ENCODE data around the gene UBE2G2. TPM values are rescaled to one million over a fixed set of nuclear protein-coding genes. Genes with fewer than 3 reads are reported as not detected.

UBE2G2 gene
- total RNA-seq, 1 experiment from 2014 or later = 126 TPM

GRCh38 chr21:44734841-44735240, 66.8 kb downstream of the UBE2G2 start:
- no peaks in the 10 kb centered on the region for H3K79me2 ChIP-seq (ENCODE audit: low read length)
- DNase-seq = no peak
- no peak overlapping the region for H3K27ac ChIP-seq (ENCODE audit: low read length)
- H3K9me3 ChIP-seq (ENCODE audit: low read length) = no peaks in the 10 kb centered on the region
- no peaks in the 10 kb centered on the region for H3K27me3 ChIP-seq (ENCODE audit: low read length)
- no peak overlapping the region for H3K9ac ChIP-seq (ENCODE audit: low read length)
- H2AFZ ChIP-seq (ENCODE audit: low read length) = no peak overlapping the region
- H3K4me1 ChIP-seq (ENCODE audit: low read length) = peaks cover 7% of the 10 kb centered on the region
- no peak overlapping the region for H3K4me2 ChIP-seq (ENCODE audit: low read depth, low read length, poor library complexity, severe bottlenecking)
- no peaks in the 10 kb centered on the region for H3K9me2 ChIP-seq (replicated peaks; ENCODE audit: insufficient read depth, low read length)
- H3K36me3 ChIP-seq (ENCODE audit: insufficient read depth, low read length) = no peaks in the 10 kb centered on the region
- no peaks in the 10 kb centered on the region for H4K20me1 ChIP-seq (ENCODE audit: insufficient read depth, low read depth, low read length)
- no peak overlapping the region for H3K4me3 ChIP-seq (ENCODE audit: low read length)

- peaks cover 7% of the 10 kb centered on the region for H3K4me1 ChIP-seq (ENCODE audit: low read length)
- no peak overlapping the region for H2AFZ ChIP-seq (ENCODE audit: low read length)
- H3K27ac ChIP-seq (ENCODE audit: low read length) = no peak overlapping the region
- H3K9ac ChIP-seq (ENCODE audit: low read length) = no peak overlapping the region
- DNase-seq = no peak
- no peaks in the 10 kb centered on the region for H3K9me2 ChIP-seq (replicated peaks; ENCODE audit: insufficient read depth, low read length)
- no peaks in the 10 kb centered on the region for H3K79me2 ChIP-seq (ENCODE audit: low read length)
- H3K4me3 ChIP-seq (ENCODE audit: low read length) = no peak overlapping the region
- no peaks in the 10 kb centered on the region for H3K36me3 ChIP-seq (ENCODE audit: insufficient read depth, low read length)
- H3K4me2 ChIP-seq (ENCODE audit: low read depth, low read length, poor library complexity, severe bottlenecking) = no peak overlapping the region
- no peaks in the 10 kb centered on the region for H4K20me1 ChIP-seq (ENCODE audit: insufficient read depth, low read depth, low read length)
- no peaks in the 10 kb centered on the region for H3K9me3 ChIP-seq (ENCODE audit: low read length)
- H3K27me3 ChIP-seq (ENCODE audit: low read length) = no peaks in the 10 kb centered on the region
Observed at GRCh38 chr21:44734026-44734745, 67.4 kb downstream of the UBE2G2 start.

DNA sequence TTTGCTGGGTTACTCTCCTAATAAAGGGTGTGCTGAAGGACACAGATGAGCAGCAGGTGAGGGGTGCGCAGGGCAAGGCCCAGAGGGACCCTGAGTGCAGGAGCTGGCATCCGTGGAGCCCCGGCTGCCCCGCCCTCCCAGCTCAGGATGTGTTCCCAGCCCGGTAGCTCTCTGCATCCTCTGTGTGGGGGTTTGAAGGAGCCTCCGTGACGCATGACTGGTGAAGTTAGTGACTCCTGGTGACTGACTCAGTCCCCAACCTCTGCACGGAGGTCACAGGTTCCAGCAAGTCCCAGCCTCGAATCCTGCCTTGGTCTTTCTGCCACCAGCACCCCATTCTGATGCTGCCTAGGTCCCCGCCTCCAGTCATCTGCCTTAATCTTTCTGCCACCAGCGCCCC, 68.7 kb downstream of the UBE2G2 start:
- Histone ChIP-seq H2AFZ (ENCODE audit: low read length) (no peak overlapping the region), H3K9me2 (replicated peaks; ENCODE audit: insufficient read depth, low read length) (no peaks in the 10 kb centered on the region), H3K36me3 (ENCODE audit: insufficient read depth, low read length) (no peaks in the 10 kb centered on the region), H3K4me3 (ENCODE audit: low read length) (no peak overlapping the region), H3K27me3 (ENCODE audit: low read length) (no peaks in the 10 kb centered on the region), H3K9me3 (ENCODE audit: low read length) (no peaks in the 10 kb centered on the region), H3K9ac (ENCODE audit: low read length) (no peak overlapping the region), H3K4me1 (ENCODE audit: low read length) (peaks cover 7% of the 10 kb centered on the region), H4K20me1 (ENCODE audit: insufficient read depth, low read depth, low read length) (no peaks in the 10 kb centered on the region), H3K79me2 (ENCODE audit: low read length) (no peaks in the 10 kb centered on the region), H3K27ac (ENCODE audit: low read length) (no peak overlapping the region), H3K4me2 (ENCODE audit: low read depth, low read length, poor library complexity, severe bottlenecking) (no peak overlapping the region)
- DNase-seq = no peak

DNA sequence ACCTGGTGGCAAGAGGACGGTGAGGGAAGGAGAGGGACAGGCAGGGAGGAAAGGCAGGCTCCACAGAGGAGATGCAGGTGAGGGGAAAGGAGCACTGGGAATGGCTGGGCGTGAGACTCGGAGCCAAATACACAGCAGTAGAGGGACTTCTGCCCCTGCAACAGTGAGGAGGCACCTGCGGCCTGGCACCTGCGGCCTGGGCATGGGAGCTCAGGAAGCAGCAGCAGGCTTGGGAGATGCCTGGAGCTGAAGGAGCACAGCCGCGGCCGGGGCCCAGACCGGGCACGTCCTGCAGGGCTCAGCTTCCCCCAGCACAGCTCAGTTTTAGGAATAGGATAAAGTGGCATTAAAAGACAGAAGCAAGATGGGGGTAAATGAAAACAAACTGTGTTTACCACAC, 69.4 kb downstream of the UBE2G2 start:
- peaks cover 7% of the 10 kb centered on the region for H3K4me1 ChIP-seq (ENCODE audit: low read length)
- H3K9me2 ChIP-seq (replicated peaks; ENCODE audit: insufficient read depth, low read length) = no peaks in the 10 kb centered on the region
- no peak overlapping the region for H3K4me2 ChIP-seq (ENCODE audit: low read depth, low read length, poor library complexity, severe bottlenecking)
- no peaks in the 10 kb centered on the region for H3K9me3 ChIP-seq (ENCODE audit: low read length)
- no peak for DNase-seq
- H3K27me3 ChIP-seq (ENCODE audit: low read length) = no peaks in the 10 kb centered on the region
- H3K36me3 ChIP-seq (ENCODE audit: insufficient read depth, low read length) = no peaks in the 10 kb centered on the region
- H3K9ac ChIP-seq (ENCODE audit: low read length) = no peak overlapping the region
- H3K79me2 ChIP-seq (ENCODE audit: low read length) = no peaks in the 10 kb centered on the region
- no peak overlapping the region for H3K4me3 ChIP-seq (ENCODE audit: low read length)
- no peak overlapping the region for H3K27ac ChIP-seq (ENCODE audit: low read length)
- H4K20me1 ChIP-seq (ENCODE audit: insufficient read depth, low read depth, low read length) = no peaks in the 10 kb centered on the region
- H2AFZ ChIP-seq (ENCODE audit: low read length) = no peak overlapping the region

DNA sequence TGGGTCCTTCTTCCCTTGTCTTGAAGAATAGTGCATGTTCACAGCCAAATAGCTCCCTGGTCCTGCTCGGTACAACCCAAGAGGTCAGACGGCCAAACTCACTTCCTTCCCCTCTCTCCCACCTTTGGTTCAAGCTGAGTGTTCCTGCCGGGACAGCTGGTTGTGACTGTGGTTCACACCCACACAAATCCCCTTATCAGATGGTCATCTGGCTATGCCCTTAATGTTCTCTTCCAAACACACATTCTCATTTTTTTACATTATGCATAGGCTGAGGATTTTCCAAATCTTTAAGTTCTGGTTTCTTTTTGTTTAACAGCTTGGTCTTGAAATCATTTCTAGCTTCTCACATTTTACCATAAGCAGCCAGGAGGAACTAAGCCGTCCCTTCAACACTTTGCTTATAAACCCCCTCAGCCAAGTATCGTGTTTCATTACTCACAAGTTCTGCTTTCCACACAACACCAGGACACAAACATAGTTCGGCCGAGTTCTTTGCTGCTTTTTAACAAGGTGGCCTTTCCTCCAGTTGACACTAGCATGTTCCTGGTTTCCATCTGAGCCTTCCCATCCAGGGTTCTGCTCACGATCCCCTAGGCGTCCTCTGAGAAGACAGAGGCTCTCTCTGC, 70.6 kb downstream of the UBE2G2 start:
- Histone ChIP-seq H2AFZ (ENCODE audit: low read length) (no peak overlapping the region), H3K27ac (ENCODE audit: low read length) (no peak overlapping the region), H3K27me3 (ENCODE audit: low read length) (no peaks in the 10 kb centered on the region), H3K79me2 (ENCODE audit: low read length) (no peaks in the 10 kb centered on the region), H3K36me3 (ENCODE audit: insufficient read depth, low read length) (no peaks in the 10 kb centered on the region), H4K20me1 (ENCODE audit: insufficient read depth, low read depth, low read length) (no peaks in the 10 kb centered on the region), H3K9ac (ENCODE audit: low read length) (no peak overlapping the region), H3K4me3 (ENCODE audit: low read length) (no peak overlapping the region), H3K4me2 (ENCODE audit: low read depth, low read length, poor library complexity, severe bottlenecking) (no peak overlapping the region), H3K9me2 (replicated peaks; ENCODE audit: insufficient read depth, low read length) (no peaks in the 10 kb centered on the region), H3K9me3 (ENCODE audit: low read length) (no peaks in the 10 kb centered on the region), H3K4me1 (ENCODE audit: low read length) (peaks cover 7% of the 10 kb centered on the region)
- peak; percentile 45 for DNase-seq

DNA sequence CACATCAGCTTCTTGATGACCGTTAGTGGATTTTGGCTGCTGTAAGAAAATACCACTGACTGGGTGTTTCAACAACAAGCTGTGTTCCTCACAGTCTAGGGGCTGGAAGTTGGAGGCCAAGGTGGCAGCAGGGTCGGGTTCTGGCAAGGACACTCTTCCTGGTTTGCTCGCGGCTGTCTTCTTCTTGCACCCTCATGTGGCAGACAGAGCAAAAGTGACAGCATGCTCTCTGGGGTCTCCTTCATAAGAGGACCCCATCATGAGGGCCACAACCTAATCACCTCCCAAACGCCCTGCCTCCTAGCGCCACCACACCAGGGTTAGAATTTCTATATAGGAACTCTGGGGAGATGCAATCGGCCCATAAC, 71.6 kb downstream of the UBE2G2 start:
- Histone ChIP-seq H3K4me2 (ENCODE audit: low read depth, low read length, poor library complexity, severe bottlenecking) (no peak overlapping the region), H3K9me3 (ENCODE audit: low read length) (no peaks in the 10 kb centered on the region), H3K9ac (ENCODE audit: low read length) (no peak overlapping the region), H3K9me2 (replicated peaks; ENCODE audit: insufficient read depth, low read length) (no peaks in the 10 kb centered on the region), H4K20me1 (ENCODE audit: insufficient read depth, low read depth, low read length) (no peaks in the 10 kb centered on the region), H3K79me2 (ENCODE audit: low read length) (no peaks in the 10 kb centered on the region), H3K36me3 (ENCODE audit: insufficient read depth, low read length) (no peaks in the 10 kb centered on the region), H3K4me3 (ENCODE audit: low read length) (no peak overlapping the region), H3K4me1 (ENCODE audit: low read length) (peaks cover 7% of the 10 kb centered on the region), H3K27me3 (ENCODE audit: low read length) (no peaks in the 10 kb centered on the region), H2AFZ (ENCODE audit: low read length) (no peak overlapping the region), H3K27ac (ENCODE audit: low read length) (no peak overlapping the region)
- no peak for DNase-seq

- peaks cover 7% of the 10 kb centered on the region for H3K4me1 ChIP-seq (ENCODE audit: low read length)
- H2AFZ ChIP-seq (ENCODE audit: low read length) = no peak overlapping the region
- no peaks in the 10 kb centered on the region for H3K27me3 ChIP-seq (ENCODE audit: low read length)
- H4K20me1 ChIP-seq (ENCODE audit: insufficient read depth, low read depth, low read length) = no peaks in the 10 kb centered on the region
- H3K9ac ChIP-seq (ENCODE audit: low read length) = no peak overlapping the region
- H3K4me2 ChIP-seq (ENCODE audit: low read depth, low read length, poor library complexity, severe bottlenecking) = no peak overlapping the region
- no peaks in the 10 kb centered on the region for H3K36me3 ChIP-seq (ENCODE audit: insufficient read depth, low read length)
- H3K27ac ChIP-seq (ENCODE audit: low read length) = no peak overlapping the region
- DNase-seq = no peak
- no peaks in the 10 kb centered on the region for H3K79me2 ChIP-seq (ENCODE audit: low read length)
- H3K9me2 ChIP-seq (replicated peaks; ENCODE audit: insufficient read depth, low read length) = no peaks in the 10 kb centered on the region
- H3K4me3 ChIP-seq (ENCODE audit: low read length) = no peak overlapping the region
- H3K9me3 ChIP-seq (ENCODE audit: low read length) = no peaks in the 10 kb centered on the region
Observed at GRCh38 chr21:44729336-44730027, 72.1 kb downstream of the UBE2G2 start.

- Histone ChIP-seq H3K9me3 (ENCODE audit: low read length) (no peaks in the 10 kb centered on the region), H3K9me2 (replicated peaks; ENCODE audit: insufficient read depth, low read length) (no peaks in the 10 kb centered on the region), H3K36me3 (ENCODE audit: insufficient read depth, low read length) (no peaks in the 10 kb centered on the region), H3K4me3 (ENCODE audit: low read length) (no peak overlapping the region), H3K4me2 (ENCODE audit: low read depth, low read length, poor library complexity, severe bottlenecking) (no peak overlapping the region), H3K27me3 (ENCODE audit: low read length) (no peaks in the 10 kb centered on the region), H3K79me2 (ENCODE audit: low read length) (no peaks in the 10 kb centered on the region), H3K9ac (ENCODE audit: low read length) (no peak overlapping the region), H4K20me1 (ENCODE audit: insufficient read depth, low read depth, low read length) (no peaks in the 10 kb centered on the region), H2AFZ (ENCODE audit: low read length) (no peak overlapping the region), H3K4me1 (ENCODE audit: low read length) (peaks cover 7% of the 10 kb centered on the region), H3K27ac (ENCODE audit: low read length) (no peak overlapping the region)
- no peak for DNase-seq
Observed at GRCh38 chr21:44728716-44729115, 72.9 kb downstream of the UBE2G2 start.
